Activated B cell treated with CpG ODN at 0.5 μM for 24 hours (primary cell): Measurements from ENCODE around the gene FUCA1. TPM values are rescaled to one million over a fixed set of nuclear protein-coding genes. Genes with fewer than 3 reads are reported as not detected.

ENCODE experiments used
- ATAC-seq: fragments of 200-7000 bp; cut with Tn5 transposase; one replicate; pipeline ENCODE4 v1.10.0; 2021; ENCODE audit warnings: low read depth, mild to moderate bottlenecking, moderate library complexity
- CTCF ChIA-PET: fragments of 350-600 bp; sonication (Branson Sonifier 250); formaldehyde crosslinking; loops from one replicate; lab custom pipeline; 2021; ENCODE audit warnings: antibody characterized with exemption; lab: Charles Lee
- POLR2A ChIA-PET: fragments of 350-600 bp; sonication (Branson Sonifier 250); formaldehyde crosslinking; loops from one replicate; lab custom pipeline; 2021; ENCODE audit warnings: antibody characterized with exemption; lab: Charles Lee
- DNase-seq: peaks from one replicate; pipeline ENCODE4 v3.0.0; 2022
- H3K27ac Mint-ChIP-seq: one replicate; pipeline ENCODE4 v1.8.0; 2020; ENCODE audit warnings: mixed read lengths
- H3K27me3 Mint-ChIP-seq: one replicate; pipeline ENCODE4 v1.8.0; 2021; ENCODE audit warnings: mixed read lengths
- H3K36me3 Mint-ChIP-seq: one replicate; pipeline ENCODE4 v1.8.0; 2021; ENCODE audit warnings: low read depth, mixed read lengths
- H3K4me1 Mint-ChIP-seq: one replicate; pipeline ENCODE4 v1.8.0; 2021; ENCODE audit warnings: mixed read lengths
- H3K4me3 Mint-ChIP-seq: one replicate; pipeline ENCODE4 v1.8.0; 2020; ENCODE audit warnings: mild to moderate bottlenecking, mixed read lengths
- H3K9me3 Mint-ChIP-seq: one replicate; pipeline ENCODE4 v1.8.0; 2020; ENCODE audit warnings: mixed read lengths
- CTCF ChIP-seq: fragments of 200-600 bp; IDR thresholded peaks from one replicate; pipeline ENCODE4 v1.8.0; 2022; ENCODE audit warnings: antibody characterized with exemption, mild to moderate bottlenecking
- intact Hi-C: fragments of 100-400 bp; cut with micrococcal nuclease; formaldehyde crosslinking; loops from one replicate; pipeline ENCODE4 v1.15.1; 2024
- total RNA-seq: library from RNA; stranded (reverse); gene quantifications from 2 replicates; pipeline ENCODE4 v1.2.3, GENCODE V29; 2022

The FUCA1 gene
- total RNA-seq, 1 donor from 2014 or later, result 10.7 TPM

- H3K36me3 Mint-ChIP-seq, result peaks cover 56% of the 10 kb centered on the region
- H3K4me3 Mint-ChIP-seq, result no peak overlapping the region
- ATAC-seq, result no peak
Observed at GRCh38 chr1:23816361-23816760, 51.7 kb downstream of the FUCA1 start.

GRCh38 chr1:23814016-23814415 is 54.1 kb downstream of the FUCA1 start:
- no peak overlapping the region for H3K27ac Mint-ChIP-seq
- TF ChIP-seq CTCF, result no peak
- CTCF ChIA-PET, result interaction anchor here (0.9 to 5.6 kb wide), 2 partner anchors 102 to 578 kb away, joined by 4 to 188 read pairs; partner anchors contain the start of gene CNR2
- peaks cover 55% of the 10 kb centered on the region for H3K36me3 Mint-ChIP-seq
- intact Hi-C loops, result no loop called here
- DNase-seq, result no peak
- no peak overlapping the region for H3K4me3 Mint-ChIP-seq
- H3K9me3 Mint-ChIP-seq, result no peaks in the 10 kb centered on the region
- POLR2A ChIA-PET, result interaction anchor here (1.2 kb wide), 1 partner anchor 23 kb away, joined by 3 read pairs; the partner anchor contains the start of gene LYPLA2
- H3K27me3 Mint-ChIP-seq, result no peaks in the 10 kb centered on the region
- ATAC-seq, result no peak
- H3K4me1 Mint-ChIP-seq, result peaks cover 25% of the 10 kb centered on the region

More at GRCh38 chr1:23816361-23816760, 51.7 kb downstream of the FUCA1 start:
- peaks cover 6% of the 10 kb centered on the region for H3K4me1 Mint-ChIP-seq
- no peak for TF ChIP-seq CTCF
- H3K27ac Mint-ChIP-seq, result no peak overlapping the region
- DNase-seq, result no peak
- POLR2A ChIA-PET, result interaction anchor here (0.7 to 0.8 kb wide), 3 partner anchors 9 to 96 kb away, joined by 3 read pairs; partner anchors contain the start of genes GALE and HMGCL
- no peaks in the 10 kb centered on the region for H3K27me3 Mint-ChIP-seq
- CTCF ChIA-PET, result interaction anchor here (3.5 kb wide), 1 partner anchor 100 kb away, joined by 13 read pairs; no protein-coding TSS in a partner anchor
- intact Hi-C loops, result no loop called here
- H3K9me3 Mint-ChIP-seq, result no peaks in the 10 kb centered on the region

- peak; percentile 47 for DNase-seq
- peak; percentile 78 for TF ChIP-seq CTCF
- Mint-ChIP-seq H3K27me3 (no peaks in the 10 kb centered on the region), H3K4me3 (no peak overlapping the region), H3K27ac (peak overlapping the region; percentile 47), H3K9me3 (no peaks in the 10 kb centered on the region), H3K4me1 (peaks cover 25% of the 10 kb centered on the region), H3K36me3 (peaks cover 38% of the 10 kb centered on the region)
- intact Hi-C loops, result loop anchor here (1.0 kb wide), 1 partner anchor 14 kb away; the partner anchor contains the start of gene HMGCL
- CTCF ChIA-PET, result interaction anchor here (0.7 to 5.6 kb wide), 32 partner anchors 9 to 582 kb away, joined by 3 to 188 read pairs (median 5); partner anchors contain the start of genes CNR2, FUCA1, HMGCL and LYPLA2
- POLR2A ChIA-PET, result interaction anchor here (0.7 to 4.0 kb wide), 11 partner anchors 10 to 380 kb away, joined by 3 to 44 read pairs (median 18); partner anchors contain the start of genes CNR2, GALE, HMGCL and PNRC2
- ATAC-seq, result peak; percentile 86
Observed at GRCh38 chr1:23810818-23811540, 57.1 kb downstream of the FUCA1 start.

GRCh38 chr1:23809751-23810171 is 58.3 kb downstream of the FUCA1 start:
- ChIA-PET POLR2A (interaction anchor here (0.6 to 4.0 kb wide), 15 partner anchors 9 to 430 kb away, joined by 3 to 44 read pairs (median 8); partner anchors contain the start of genes CNR2, GALE, HMGCL and PNRC2), CTCF (interaction anchor here (0.9 to 5.6 kb wide), 28 partner anchors 8 to 583 kb away, joined by 3 to 188 read pairs (median 8); partner anchors contain the start of genes CNR2, FUCA1, HMGCL and PITHD1)
- DNase-seq (peak; percentile 69), ATAC-seq (peak; percentile 89)
- Mint-ChIP-seq H3K27ac (peak overlapping the region; percentile 74), H3K36me3 (peaks cover 41% of the 10 kb centered on the region), H3K27me3 (no peaks in the 10 kb centered on the region), H3K4me3 (no peak overlapping the region), H3K4me1 (peaks cover 25% of the 10 kb centered on the region), H3K9me3 (no peaks in the 10 kb centered on the region)
- no peak for TF ChIP-seq CTCF
- intact Hi-C loops, result loop anchor here (1.0 kb wide), 7 partner anchors 29 to 219 kb away; partner anchors contain the start of genes FUCA1, PNRC2 and SRSF10
